Measurements from ENCODE around the gene OLFML3.

Gene OLFML3

DNA sequence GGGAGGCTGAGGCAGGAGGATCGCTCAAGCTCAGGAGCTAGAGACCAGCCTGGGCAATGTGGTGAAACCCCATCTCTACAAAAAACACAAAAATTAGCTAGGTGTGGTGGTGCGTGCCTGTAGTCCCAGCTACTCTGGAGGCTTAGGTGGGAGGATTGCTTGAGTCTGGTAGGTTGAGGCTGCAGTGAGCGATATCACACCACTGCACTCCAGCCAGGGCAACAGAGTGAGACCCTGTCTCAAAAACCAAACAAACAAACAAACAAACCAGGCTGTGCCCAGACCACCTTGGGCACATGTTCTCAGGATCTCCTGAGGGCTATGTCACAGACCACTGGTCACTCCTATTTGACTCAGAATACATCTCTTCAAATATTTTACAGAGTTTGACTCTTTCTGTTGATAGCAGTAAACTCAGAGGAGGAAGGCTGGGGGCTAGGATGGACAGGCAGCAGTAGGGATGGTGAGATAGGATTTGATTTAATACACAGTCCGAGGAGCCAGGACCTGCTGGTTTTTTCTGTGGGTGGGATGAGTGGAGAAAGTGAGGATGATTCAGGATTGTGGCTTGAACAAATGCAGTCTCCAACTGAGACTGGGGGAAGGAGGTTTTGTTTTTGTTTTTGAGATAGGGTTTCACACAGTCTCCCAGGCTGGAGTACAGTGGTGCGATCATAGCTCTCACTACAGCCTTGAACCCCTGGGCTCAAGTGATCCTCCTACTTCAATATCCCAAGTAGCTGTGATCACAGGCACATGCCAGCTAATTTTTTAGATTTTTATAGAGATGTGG, 46.5 kb downstream of the OLFML3 start:
- DNase-seq (ENCODE audit: low read depth): no peak

DNA sequence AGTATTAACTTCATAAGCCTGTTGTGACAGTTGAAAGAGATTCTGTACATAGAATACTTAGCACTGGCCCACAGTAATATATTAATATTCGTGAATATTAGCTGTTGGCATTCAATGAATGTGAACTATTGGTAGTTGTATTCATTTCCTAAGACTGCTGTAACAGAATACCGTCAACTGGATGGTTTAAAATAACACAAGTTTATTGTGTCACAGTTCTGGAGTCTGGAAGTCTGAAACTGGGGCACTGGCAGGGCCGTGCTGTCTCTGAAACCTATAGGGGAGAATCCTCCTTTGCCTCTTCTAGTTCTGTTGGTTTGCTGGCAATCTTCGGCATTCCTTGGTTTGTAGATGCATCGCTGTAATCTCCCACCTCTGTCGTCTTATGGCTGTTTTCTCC, 47.5 kb downstream of the OLFML3 start:
- DNase-seq (ENCODE audit: low read depth): no peak
